Measurements from ENCODE around the gene PKP3. TPM values are rescaled to one million over a fixed set of nuclear protein-coding genes. Genes with fewer than 3 reads are reported as not detected.

PKP3 gene
- total RNA-seq, 4 donors from 2014 or later = 4.6 to 16.2 (median 13.5) TPM

DNA sequence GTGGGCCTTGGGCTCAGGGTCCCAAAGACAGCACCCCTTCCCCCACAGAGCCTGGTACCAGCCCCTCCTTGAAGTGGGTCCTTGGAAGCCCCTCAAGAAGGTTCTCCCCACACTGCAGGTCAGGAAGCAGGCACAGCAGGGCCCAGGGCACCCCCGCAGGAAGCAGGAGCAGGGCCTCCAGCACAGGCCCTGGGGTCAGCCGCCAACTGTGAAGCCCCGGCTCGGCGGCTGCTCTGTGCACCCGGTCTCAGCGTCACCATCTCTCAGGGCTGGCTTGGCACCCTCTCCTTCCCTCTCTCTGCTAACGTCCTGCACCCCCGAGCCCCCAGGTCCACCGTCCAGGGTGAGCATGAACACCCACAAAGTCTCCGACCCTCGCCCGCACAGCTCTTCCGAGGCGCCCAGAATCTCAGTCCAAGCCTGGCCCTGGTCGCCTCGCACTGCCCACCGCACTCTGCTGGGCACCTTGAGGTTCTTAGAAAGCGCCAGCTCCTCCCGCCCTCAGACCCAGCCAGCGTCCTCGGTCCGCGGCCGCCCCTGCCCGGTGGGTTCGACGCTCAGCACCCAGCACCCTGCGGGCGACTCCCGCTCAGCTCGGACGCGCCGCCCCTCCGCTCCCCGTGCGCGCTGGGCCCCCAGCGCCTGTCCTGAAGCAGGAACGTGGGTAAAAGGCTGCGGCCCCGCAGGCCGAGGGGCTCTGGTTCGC lies 22.2 kb downstream of the PKP3 start:
- TF ChIP-seq, protein P1, sequence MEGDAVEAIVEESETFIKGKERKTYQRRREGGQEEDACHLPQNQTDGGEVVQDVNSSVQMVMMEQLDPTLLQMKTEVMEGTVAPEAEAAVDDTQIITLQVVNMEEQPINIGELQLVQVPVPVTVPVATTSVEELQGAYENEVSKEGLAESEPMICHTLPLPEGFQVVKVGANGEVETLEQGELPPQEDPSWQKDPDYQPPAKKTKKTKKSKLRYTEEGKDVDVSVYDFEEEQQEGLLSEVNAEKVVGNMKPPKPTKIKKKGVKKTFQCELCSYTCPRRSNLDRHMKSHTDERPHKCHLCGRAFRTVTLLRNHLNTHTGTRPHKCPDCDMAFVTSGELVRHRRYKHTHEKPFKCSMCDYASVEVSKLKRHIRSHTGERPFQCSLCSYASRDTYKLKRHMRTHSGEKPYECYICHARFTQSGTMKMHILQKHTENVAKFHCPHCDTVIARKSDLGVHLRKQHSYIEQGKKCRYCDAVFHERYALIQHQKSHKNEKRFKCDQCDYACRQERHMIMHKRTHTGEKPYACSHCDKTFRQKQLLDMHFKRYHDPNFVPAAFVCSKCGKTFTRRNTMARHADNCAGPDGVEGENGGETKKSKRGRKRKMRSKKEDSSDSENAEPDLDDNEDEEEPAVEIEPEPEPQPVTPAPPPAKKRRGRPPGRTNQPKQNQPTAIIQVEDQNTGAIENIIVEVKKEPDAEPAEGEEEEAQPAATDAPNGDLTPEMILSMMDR (IDR thresholded peaks at IDR 0.05) = no peak
- TF ChIP-seq POLR2A (IDR thresholded peaks at IDR 0.05) = no peak
- H3K27me3 ChIP-seq = peaks cover 0 to 60% of the 10 kb centered on the region in 2 donors
- DNase-seq (ENCODE audit: low spot score in 2 of 2) = no peak
- no peaks in the 10 kb centered on the region for H3K9me3 ChIP-seq
- H3K27ac ChIP-seq = peak overlapping the region in 2 of 4 donors; percentile 72 to 78
- H3K36me3 ChIP-seq = no peaks in the 10 kb centered on the region
- H3K4me3 ChIP-seq = peak overlapping the region; percentile 20 to 55 (median 47)
- peaks cover 0 to 20% (median 6%) of the 10 kb centered on the region in 4 donors for H3K4me1 ChIP-seq
- 22 to 30% methylated on average over 16 to 33 of the region's 45 CpGs for WGBS, 2 donors

DNA sequence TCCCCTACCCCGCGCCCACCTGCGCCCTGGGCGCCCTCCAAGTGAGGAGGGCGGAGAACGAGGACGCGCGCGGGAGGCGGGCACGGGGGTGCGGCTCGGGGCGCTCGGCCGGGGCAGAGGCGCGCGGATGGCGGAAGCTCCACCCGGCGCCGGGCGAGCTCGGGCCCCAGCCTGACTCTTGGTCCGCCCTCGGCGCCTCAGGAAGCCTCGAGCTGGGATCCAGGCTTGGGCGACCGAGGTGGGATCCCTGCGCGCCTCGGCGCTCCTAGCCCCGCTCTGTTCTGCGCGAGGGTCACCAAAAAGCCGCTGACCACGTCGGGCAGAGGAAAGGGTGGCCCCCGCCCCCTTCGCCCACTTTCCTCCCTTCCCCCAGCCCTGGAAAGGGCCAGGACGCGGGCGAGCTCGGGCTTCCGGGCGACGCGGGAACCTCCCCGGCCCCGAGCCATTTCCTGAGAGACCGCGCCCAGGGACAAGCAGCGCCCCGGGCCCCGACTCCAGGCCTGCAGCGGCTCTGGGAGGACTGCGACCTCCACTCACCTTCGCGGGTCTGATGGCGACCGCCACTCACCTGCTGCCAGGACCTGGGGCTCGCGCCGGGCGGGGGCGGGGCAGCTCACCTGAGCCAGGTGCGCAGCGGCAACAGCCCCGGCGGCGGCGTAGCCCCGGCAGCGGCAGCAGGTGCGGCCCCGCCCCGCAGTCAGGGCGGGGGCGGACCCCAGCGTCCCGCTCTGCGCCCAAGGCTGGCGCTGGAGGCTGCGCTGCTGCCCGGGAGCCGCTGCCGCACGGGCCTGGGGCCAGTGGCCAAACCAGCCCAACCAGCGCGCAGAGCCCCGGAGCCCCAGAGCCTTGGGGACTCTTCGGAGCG lies 23.0 kb downstream of the PKP3 start:
- Histone ChIP-seq H3K36me3 (no peaks in the 10 kb centered on the region), H3K27ac (peak overlapping the region in 2 of 4 donors; percentile 72 to 78), H3K9me3 (no peaks in the 10 kb centered on the region), H3K27me3 (peaks cover 0 to 60% of the 10 kb centered on the region in 2 donors), H3K4me1 (peaks cover 0 to 20% (median 6%) of the 10 kb centered on the region in 4 donors), H3K4me3 (peak overlapping the region; percentile 20 to 55 (median 47))
- WGBS, 2 donors = 1 to 3% methylated on average over 18 to 56 of the region's 97 CpGs
- TF ChIP-seq EP300 (IDR thresholded peaks at IDR 0.05) (no peak), POLR2A (IDR thresholded peaks at IDR 0.05) (no peak)
- TF ChIP-seq, protein P1 (IDR thresholded peaks at IDR 0.05) = no peak
- DNase-seq (ENCODE audit: low spot score in 2 of 2) = no peak

DNA sequence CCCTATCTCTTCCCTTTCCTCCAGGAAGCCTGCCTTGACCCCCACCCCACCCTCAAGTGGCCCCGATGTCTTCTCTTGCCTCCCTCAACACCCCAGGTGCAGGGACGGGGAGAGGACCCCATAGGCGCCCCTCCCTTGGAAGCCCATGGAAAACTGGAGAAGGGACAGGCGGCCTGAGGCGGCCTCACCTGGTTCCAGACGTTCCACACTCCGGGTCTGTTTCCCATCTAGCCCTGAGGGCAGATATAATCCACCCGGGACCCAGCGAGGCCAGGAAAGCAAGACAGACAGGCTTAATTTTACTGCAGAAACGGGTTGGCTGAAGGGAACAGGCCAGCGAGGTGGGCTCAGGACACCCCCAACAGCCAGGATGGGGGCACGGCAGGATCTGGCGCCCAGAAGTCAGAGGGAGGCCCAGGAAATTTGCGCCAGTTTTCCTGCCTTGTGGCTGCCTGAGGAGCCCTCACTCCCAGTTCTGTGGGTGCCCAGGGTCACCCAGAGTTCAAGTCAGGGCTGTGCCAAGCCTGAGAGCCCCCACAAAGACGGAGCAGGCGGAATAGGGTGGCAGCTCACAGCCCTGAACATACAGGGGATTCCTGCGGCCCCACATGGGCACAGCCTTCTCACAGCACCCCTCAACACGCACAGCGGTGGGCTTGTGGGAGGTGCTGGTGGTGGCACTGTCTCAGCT lies 23.8 kb downstream of the PKP3 start:
- Histone ChIP-seq H3K9me3 (no peaks in the 10 kb centered on the region), H3K27me3 (peaks cover 0 to 60% of the 10 kb centered on the region in 2 donors), H3K27ac (peak overlapping the region in 1 of 4 donors; percentile 78), H3K4me3 (peak overlapping the region in 2 of 4 donors; percentile 52 to 55), H3K36me3 (no peaks in the 10 kb centered on the region), H3K4me1 (peaks cover 0 to 20% (median 6%) of the 10 kb centered on the region in 4 donors)
- 51 to 58% methylated on average over 15 to 18 of the region's 19 CpGs for WGBS, 2 donors
- DNase-seq (ENCODE audit: low spot score in 2 of 2) = no peak
- TF ChIP-seq, protein P1 (IDR thresholded peaks at IDR 0.05) = no peak
- TF ChIP-seq POLR2A (IDR thresholded peaks at IDR 0.05) = no peak
- TF ChIP-seq EP300 (IDR thresholded peaks at IDR 0.05) = no peak

DNA sequence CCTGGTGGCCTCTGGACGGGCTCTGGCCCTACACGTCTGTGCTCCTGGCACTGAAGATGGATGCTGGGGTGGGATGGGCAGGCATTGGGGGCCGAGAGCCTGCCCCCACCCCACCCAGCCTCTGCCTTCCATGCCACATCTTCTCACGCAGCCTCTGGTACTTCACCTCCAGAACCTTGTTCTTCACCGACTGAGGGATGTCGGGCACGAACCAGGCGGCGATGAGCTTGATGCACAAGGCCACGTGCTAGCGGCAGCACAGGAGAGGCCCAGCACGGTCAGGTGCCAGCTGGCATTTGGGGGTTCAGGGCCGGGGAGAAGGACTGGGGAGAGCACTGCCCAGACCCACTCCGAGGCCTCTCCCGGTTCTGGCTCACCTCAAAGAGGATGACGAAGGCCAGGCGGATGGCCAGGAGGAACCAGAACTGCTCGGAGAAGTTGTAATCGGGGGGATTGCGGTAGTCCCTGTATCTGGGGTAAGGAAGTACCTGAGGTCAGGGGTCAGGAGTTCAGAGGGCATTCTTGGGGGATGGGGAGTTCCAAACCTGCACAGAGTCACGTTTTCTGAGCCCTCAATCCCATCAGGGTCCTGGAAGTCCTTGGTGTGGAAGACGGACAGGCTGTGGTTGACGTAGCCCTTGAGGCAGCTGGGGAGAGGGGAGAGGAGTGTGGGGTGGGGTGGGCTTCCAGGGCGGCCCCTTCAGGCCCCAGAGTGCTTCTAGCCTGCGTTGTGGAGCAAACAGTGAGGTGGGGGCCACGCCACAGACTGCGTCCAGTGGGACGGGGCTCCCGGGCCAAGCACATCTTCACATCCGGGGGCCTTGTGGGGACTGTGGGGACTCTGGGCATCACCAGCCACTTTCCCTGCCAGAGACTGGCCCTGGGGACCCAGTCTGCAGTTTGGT lies 24.6 kb downstream of the PKP3 start:
- H3K4me3 ChIP-seq = no peak overlapping the region
- no peak for DNase-seq (ENCODE audit: low spot score in 2 of 2)
- peaks cover 0 to 20% (median 6%) of the 10 kb centered on the region in 4 donors for H3K4me1 ChIP-seq
- no peaks in the 10 kb centered on the region for H3K36me3 ChIP-seq
- WGBS, 2 donors = 87 to 90% methylated on average over 29 to 30 of the region's 30 CpGs
- peaks cover 0 to 64% of the 10 kb centered on the region in 2 donors for H3K27me3 ChIP-seq
- no peak overlapping the region for H3K27ac ChIP-seq
- no peak for TF ChIP-seq POLR2A (IDR thresholded peaks at IDR 0.05)
- no peak for TF ChIP-seq EP300 (IDR thresholded peaks at IDR 0.05)
- TF ChIP-seq, protein P1 (IDR thresholded peaks at IDR 0.05) = no peak
- H3K9me3 ChIP-seq = no peaks in the 10 kb centered on the region
